ENCODE results near the gene NETO1. TPM values are rescaled to one million over a fixed set of nuclear protein-coding genes. Genes with fewer than 3 reads are reported as not detected.

The NETO1 gene
- total RNA-seq, 1 experiment from 2014 or later, result 5.9 TPM

- Mint-ChIP-seq H3K4me3 (no peak overlapping the region), H3K27me3 (ENCODE audit: low read depth) (peaks cover 34% of the 10 kb centered on the region), H3K36me3 (ENCODE audit: insufficient read depth in 1 of 3, low read depth in 3 of 3) (peaks cover 14 to 23% (median 16%) of the 10 kb centered on the region in 3 experiments; a peak in 5 of 7 replicates), H3K27ac (no peak overlapping the region), H3K4me1 (peaks cover 8 to 20% of the 10 kb centered on the region in 2 experiments), H3K9me3 (no peaks in the 10 kb centered on the region)
- H4K20me1 ChIP-seq (ENCODE audit: control insufficient read depth, insufficient read depth, insufficient read length), result no peaks in the 10 kb centered on the region
- no peak overlapping the region for H4K8ac ChIP-seq (replicated peaks; ENCODE audit: insufficient read length, low read depth, low read length)
- H3K18ac ChIP-seq (ENCODE audit: insufficient read length, low read depth, low read length), result no peak overlapping the region
- no peak overlapping the region for H2BK12ac ChIP-seq (ENCODE audit: insufficient read length, low read depth, low read length)
- no peak overlapping the region for H3K14ac ChIP-seq (ENCODE audit: insufficient read depth, low read length)
- no peak for TF ChIP-seq CTCF (conservative IDR thresholded peaks at IDR 0.05)
- H3K27ac ChIP-seq (ENCODE audit: insufficient read length, low read depth, low read length), result no peak overlapping the region
- no peak overlapping the region for H2AFZ ChIP-seq (ENCODE audit: low read length)
- H2BK120ac ChIP-seq (ENCODE audit: low read depth, low read length, poor library complexity, severe bottlenecking), result no peak overlapping the region
- peaks cover 4% of the 10 kb centered on the region; the same call in 1 of the 2 replicates for H3K27me3 ChIP-seq (ENCODE audit: insufficient read depth, low read length)
- H3K56ac ChIP-seq (ENCODE audit: insufficient read length, low read depth, low read length), result no peak overlapping the region
- no peak overlapping the region for H3K23ac ChIP-seq (ENCODE audit: insufficient read length, low read depth, low read length)
- no peak overlapping the region for H3K4ac ChIP-seq (ENCODE audit: low read depth, low read length)
- no peak overlapping the region for H2BK15ac ChIP-seq (ENCODE audit: low read depth, low read length)
- H3K79me1 ChIP-seq (ENCODE audit: insufficient read depth, low read depth, low read length, poor library complexity, severe bottlenecking), result no peaks in the 10 kb centered on the region
- H2AK5ac ChIP-seq (ENCODE audit: insufficient read length, low read length), result no peak overlapping the region
- H4K5ac ChIP-seq (ENCODE audit: insufficient read length, low read depth, low read length), result no peak overlapping the region
- no peaks in the 10 kb centered on the region for H3K79me2 ChIP-seq (ENCODE audit: insufficient read depth, low read length)
- H3T11ph ChIP-seq (ENCODE audit: low read length), result no peak overlapping the region
- H3K4me2 ChIP-seq (ENCODE audit: insufficient read depth, insufficient read length, low read length), result no peak overlapping the region
- no peak overlapping the region for H3K9ac ChIP-seq (ENCODE audit: extremely low read depth, insufficient read length, low read length)
- H3K23me2 ChIP-seq (ENCODE audit: insufficient read length, low read depth, low read length, poor library complexity, severe bottlenecking), result peaks cover 12% of the 10 kb centered on the region
- H2BK5ac ChIP-seq (ENCODE audit: insufficient read length, low read length), result no peak overlapping the region
- H4K91ac ChIP-seq (ENCODE audit: insufficient read length, low read depth, low read length), result no peak overlapping the region
- H3K4me1 ChIP-seq (ENCODE audit: insufficient read depth, low read length), result peaks cover 3% of the 10 kb centered on the region; the same call in 1 of the 2 replicates
- H2BK20ac ChIP-seq (ENCODE audit: low read depth, low read length, poor library complexity, severe bottlenecking), result no peak overlapping the region
- DNase-seq, result no peak
- WGBS (ENCODE audit: extremely low coverage, insufficient read length, low lambda C conversion rate), result no CpG with 5 or more reads among the region's 9 CpGs
- H3K9me3 ChIP-seq (ENCODE audit: control insufficient read depth, low read depth, low read length), result no peaks in the 10 kb centered on the region
Observed at GRCh38 chr18:72863754-72864153, 4.0 kb downstream of the NETO1 start.
